Non-pigmented ciliary epithelial cell (primary cell): Measurements from ENCODE around the gene GPN2.
"Not testable (repeated sequence)": the region's sequence is repeated elsewhere in the genome, so short reads cannot be mapped to it uniquely, and the experiment has no call there.

Experiments
- DNase-seq: peaks from one replicate; pipeline ENCODE4 v3.0.0-alpha.2; 2010; ENCODE audit warnings: low read depth

GPN2 gene

DNA sequence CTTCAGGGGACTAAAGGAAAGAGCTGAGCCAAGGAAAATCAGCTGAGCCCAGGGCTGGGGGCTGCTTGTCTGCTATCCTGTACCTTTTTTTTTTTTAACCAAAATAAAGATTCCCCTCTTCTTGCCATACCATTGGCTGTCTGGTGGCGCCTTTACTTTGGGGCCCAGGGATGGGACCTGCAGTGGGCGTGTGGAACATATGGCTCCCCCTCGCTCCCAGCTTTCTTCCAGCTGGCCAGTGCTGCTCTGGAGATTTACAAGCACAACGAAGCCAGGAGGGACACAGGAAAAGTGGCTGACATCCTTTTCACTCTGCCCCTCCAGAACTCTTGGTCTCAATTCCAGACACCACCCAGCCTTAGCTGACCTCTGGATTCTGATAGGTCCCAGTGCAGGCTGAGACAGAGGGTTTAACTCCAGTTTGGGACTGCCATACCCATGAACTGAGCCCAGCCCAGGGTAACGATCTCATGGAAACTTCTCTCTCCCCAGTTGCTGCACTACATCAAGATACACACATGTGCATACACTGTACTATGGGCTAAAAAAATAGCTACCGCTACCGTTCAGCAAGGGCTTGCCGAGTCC lies 32.5 kb downstream of the GPN2 start:
- DNase-seq: no peak

DNA sequence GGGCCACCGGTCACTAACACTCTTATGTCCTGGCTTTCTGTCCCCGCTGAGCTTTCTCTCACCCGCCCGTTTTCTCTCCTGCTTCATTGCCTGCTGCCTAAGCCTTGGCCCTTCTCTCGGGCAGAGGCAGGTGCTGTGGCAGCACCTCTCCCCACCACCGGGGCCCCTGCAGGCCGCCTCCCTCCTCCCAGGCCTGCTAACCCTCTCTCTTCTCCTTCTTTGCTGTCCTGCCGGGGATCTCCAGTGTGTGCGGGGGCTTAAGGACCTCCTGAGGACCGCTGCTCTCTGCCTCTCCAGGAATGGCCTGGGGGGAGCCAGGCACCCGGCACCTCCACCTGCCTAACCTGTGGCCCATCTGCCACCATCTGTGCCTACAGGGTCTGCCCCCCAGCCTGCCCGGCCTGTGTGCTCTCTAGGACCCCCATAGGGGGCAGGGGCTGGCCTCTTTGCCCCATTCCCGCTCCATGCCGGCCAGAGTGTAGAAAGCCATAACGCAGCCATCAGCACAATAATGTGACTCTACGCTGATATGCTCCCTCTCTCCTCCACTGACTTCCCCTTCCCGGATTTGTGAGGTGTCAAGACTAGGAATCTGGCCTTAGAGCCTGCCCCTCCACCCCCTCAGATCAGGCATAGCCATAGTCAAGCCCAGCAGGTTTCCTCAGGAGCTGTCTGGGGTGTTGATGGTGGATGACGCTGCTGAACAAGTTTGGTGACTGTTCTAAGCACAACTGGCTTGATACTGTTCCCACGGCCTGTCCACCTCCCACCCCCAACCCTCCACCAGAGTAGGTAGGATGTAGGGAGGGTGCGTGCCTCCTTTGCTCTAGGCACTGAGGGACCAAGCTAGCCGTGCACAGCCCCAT lies 33.2 kb downstream of the GPN2 start:
- no peak for DNase-seq

DNA sequence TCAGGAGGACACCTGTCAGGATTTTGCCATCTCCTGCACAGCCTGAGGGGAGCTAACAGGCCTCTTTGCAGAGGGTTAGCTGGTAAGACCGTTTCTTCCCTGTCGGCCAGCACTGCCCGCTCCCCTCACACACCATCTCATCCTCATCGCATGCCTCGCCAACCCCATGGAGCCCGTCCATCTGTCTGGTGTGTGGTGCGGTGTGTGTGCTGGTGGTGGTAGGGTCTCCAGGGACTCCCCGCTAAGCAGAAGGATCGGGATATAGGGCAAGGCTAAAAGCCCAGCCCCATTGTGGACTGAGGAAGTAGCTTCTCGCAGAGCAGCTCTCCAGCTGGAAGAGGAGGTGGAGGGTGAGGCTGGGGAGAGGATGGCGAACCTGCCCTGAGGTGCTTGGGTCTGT lies 33.9 kb downstream of the GPN2 start:
- no peak for DNase-seq

DNA sequence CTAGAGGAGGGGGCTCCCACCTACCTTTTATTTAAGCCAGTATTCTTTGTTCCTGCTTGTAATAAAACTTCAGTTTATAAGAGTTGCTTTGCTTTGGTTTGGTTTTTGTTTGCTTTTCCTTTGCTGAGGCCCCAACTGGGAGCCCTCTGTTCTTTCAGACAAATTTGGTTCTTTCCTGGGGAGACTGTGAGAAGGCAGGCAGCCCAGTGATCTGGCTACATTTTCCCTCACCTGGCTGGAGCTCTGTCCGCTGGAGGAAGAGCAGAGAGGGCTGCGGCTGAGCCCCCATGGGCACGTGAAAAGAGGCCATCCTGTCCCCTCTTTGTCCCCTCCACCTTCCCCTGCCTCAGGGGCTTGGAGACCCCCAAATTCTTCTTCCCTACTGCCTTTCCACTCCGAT lies 34.4 kb downstream of the GPN2 start:
- DNase-seq: no peak

DNA sequence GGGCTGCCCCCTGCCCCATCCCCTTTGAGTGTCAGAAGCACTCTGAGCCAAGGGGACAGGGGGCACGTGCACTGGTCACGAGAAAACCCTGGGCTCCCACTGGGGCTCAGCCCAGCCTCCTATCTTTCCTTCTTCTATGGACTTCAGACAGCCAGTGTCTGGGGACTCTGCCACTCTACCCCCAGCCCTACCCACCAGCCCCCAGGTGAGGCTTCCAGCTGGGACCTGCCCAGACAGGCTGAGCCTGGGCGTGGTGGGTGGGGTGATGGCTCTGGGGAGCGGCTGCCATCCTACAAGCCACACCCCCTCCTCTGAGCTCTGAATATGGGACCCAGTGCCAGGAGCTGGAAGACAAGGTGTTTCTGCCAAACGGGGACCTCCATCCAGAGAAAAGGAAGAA lies 35.2 kb downstream of the GPN2 start:
- DNase-seq: no peak

DNA sequence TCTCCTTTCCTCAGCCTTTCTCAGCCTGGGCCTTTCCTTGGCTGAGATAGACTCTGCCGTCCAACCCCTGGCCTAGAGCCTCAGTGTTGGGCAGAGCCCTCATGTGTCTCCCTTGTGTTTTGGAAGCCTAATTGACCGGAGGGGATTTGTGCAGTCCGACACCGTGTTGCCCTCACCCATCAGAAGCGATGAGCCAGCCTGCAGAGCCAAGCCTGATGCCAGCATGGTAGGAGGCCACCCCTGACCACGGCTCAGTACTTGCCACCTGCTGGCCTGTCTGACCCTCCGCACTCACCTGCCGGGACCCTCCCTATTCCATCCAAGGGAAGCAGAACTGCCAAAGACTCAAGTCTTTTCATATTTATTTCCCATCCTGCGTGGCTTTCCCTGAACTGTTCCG lies 36.5 kb downstream of the GPN2 start:
- DNase-seq: no peak

DNA sequence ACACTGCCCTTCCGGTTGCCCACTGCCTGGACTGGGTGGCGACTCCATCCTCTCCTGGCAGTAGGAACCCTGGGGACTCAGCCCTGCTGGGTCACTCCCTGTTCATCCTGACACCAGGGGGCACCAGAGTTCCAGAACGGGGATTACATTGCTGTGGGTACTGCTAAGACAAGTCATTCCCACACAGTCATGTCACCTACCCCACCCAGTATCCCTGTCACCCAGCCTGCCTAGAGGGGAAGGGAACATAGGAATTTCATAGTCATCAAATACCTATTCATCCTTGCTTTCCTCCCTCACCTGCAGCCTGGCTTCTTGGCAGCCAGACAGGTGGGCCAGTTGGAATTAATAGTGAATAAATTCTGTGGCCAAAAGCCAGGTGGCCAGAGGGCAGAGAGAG lies 36.9 kb downstream of the GPN2 start:
- no peak for DNase-seq

DNA sequence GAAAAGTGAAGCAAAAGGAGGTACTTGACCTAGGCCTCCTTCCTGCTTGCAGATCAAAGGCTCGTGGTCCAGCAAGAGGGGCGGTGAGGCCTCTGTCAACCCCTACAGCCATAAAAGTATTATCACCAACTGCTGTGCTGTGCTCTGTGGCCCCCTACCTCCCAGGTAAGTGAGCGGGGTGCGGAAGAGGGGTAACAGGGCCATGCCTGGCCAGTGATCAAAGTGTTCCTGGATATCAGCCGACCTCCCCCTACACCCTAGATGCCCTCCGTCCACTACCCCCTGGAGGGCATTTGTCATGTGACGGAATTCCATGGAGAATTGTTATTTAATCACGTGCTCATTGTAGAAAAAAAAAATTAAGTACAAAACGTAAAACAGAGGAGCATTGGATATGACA lies 37.4 kb downstream of the GPN2 start:
- no peak for DNase-seq

DNA sequence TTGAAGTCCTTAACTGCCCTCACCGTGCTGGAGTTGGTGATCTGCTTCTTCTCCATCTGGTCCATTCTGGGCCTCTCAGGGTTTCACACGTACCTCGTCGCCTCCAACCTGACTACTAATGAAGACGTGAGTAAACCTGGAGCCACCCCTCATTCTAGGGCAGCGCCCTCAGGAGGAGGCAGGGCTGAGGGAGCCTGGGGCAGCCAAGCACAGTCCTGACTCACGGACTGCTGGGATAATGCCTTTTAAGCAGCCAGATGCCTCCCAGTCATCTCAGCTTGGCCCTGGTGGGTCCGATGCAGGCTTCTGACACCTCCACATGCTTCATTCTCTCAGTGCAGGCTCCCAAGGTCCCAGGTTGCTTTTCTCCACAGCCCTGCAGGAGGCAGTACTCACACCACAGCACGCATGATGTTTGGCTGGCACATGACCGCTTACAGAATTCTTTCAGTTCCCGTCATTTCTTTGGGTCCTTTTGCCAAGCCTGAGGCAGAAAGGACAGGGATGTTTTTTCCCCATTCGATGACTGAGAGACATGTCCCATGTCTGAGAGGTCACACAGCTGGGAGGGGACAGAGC lies 38.9 kb downstream of the GPN2 start:
- no peak for DNase-seq

DNA sequence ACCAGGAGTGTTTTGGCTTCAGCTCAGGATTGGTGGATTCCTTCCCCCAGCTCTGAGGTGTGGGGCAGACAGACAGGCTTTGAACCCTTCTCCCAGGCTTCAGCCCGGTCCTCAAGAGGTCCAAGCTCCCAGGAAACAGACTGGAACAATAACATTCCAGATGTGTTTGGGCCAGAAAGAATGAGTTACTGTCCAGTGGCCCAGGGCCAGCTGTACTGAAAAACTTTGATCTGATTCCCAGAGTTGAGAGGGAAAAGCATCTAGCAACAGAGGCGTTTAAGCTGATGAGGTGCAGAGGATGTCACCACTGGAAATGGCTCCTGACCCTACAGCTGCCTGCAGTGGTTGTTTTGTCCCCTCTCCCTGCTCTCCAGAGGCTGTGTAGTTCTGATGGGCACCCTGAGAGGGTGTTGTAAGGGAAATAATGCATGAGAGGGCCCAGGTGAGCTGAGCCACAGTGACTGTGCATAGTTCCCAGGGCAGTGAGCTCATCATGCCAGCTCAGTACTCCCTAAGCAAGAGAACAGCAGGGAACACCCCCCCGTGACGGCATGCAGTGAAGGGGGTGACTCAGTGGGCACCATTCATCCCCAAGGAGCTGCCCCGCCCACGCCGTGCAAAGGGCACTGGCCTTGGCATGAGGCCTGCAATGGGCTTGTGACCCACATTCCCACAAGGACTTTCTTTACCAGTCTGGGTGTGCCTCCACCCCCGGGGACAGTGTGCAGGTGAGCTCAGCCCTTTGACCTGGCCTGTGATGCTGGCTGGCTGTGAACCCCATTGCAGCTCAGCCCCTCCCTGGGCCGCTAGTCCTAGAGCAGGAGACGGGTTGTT lies 40.9 kb downstream of the GPN2 start:
- no peak for DNase-seq

DNA sequence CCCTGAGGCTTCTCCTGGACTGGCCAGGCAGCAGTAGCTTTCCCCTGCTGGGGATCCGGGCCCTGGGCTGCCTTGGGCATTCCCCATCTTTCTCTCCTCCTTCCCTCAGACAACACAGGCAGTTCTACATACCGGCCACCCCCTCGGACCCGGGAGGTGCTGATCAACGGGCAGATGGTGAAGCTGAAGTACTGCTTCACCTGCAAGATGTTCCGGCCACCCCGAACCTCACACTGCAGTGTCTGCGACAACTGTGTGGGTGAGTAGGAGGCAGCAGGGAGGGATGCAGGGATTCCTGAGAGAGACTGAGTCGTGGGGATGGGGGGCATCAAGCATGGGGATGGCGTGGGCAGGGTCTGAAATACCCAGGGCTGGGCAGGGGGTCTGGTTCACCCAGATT lies 41.6 kb downstream of the GPN2 start:
- no peak for DNase-seq

DNA sequence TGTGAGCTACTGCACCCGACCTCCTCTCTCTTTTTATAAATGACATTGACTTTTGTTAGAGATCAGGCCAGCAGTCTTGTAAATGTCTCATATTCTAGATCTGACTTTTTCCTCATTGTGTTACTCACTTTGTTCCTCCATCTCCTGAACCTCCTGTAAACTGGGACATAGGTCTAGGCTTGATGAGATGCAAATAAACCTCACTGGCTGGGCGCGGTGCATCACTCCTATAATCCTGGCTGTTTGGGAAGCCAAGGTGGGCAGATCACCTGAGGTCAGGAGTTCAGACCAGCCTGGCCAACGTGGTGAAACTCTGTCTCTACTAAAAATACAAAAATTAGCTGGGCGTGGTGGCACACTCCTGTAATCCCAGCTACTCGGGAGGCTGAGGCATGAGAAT lies 42.3 kb downstream of the GPN2 start:
- DNase-seq: not testable (repeated sequence)

DNA sequence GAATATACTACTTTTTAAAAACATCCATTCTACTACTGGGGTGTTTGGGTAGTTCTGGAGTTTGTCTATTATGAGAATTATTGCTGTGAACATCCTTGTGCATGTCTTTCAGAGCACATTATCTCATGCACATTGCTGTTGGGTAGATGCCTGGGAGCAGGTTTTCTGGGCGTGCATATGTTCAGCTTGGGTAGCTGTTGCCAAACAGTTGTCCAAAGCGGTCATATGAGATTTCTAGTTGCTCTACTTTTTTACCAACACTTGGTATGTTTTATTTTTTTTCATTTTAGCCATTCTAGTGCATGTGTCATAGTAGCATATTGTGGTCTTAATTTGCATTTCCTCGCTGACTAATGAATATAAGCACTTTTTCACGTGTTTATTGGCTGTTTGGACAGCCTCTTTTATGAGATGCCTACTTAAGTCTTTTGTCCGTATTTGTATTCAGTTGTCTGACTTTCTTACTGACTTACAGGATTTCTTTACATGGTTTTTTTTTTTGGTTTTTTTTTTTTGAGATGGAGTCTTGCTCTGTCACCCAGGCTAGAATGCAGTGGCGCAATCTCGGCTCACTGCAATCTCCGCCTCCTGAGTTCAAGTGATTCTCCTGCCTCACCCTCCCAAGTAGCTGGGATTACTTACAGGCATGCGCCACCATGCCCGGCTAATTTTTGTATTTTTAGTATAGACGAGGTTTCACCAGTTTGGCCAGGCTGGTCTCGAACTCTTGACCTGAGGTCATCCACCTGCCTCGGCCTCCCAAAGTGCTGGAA lies 45.5 kb downstream of the GPN2 start:
- DNase-seq: no peak

DNA sequence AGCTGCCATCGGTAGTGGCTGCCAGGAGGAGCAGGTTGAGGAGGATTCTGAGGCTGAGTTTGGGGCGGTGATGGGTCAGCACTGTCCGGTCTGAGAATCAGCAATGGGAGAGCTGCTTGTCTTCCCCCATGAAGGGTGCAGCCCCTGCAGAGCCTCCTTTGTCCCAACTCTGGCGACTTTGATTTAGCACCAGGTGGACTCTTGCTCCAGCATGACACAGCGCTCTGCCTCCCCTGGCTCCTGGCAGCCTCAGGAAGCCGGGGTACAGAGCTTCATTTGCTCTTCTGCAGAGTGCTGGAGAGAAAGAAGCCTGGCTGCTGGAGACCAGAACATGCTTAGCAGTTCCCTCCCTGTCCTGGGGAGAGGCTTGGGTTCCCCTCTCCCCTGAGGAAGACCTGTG lies 50.3 kb downstream of the GPN2 start:
- no peak for DNase-seq

DNA sequence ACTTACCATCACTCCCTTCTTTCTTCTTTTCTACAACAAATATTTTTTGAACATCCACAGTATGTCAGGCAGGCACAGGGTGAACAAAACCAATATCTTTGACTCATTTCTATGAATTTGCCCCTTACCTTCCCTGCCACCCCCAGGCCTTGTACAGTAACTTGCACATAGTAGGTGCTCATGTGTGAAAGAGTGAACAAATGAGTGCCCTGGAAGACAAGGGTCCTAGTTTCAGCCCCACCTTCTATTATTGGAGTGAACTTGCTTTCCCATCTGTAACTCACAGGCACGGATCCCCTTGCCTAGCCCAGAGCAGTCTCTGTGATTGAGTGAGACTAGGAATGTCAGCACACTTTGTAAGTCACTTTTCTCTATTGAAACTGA lies 50.8 kb downstream of the GPN2 start:
- no peak for DNase-seq

DNA sequence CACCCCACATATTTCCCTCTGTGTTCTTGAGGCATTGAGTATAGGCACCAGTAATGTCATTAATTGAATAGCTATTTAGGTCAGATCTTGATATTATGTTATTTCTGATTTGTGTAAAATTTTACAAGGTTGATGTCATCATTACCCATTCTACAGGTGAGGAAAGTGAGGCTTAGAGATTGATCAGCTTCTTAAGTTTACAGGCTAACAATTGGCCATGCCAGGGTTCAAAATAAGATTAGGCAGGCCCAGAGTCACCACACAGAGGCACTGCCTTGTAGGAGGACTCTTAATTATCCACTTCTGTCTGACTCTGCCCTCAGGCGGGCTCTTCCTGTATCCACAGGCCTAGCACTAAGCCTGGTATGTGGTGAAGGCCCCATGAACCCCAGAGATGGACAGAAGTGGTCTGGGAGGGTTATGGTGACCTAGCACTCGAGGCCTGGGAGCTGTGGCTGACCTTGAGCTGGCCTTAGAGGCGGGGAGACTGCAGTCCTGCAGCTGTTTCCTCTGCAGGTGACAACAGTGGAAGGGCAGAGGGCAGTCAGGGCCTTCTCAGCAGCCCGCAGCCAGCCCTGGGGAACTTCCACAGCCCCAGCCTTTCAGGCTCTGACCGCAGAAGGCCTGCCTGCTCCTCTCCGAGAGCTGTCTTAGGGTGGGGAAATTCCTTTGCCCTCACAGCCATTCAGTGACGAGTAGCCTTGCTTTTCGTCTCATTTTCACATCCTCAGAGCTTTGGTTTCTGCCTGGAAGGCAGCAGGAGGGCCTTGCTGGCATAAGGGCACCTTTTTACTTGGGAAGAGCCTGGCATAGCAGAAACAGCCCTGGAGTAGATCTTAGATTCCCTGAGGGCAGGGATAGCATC lies 51.4 kb downstream of the GPN2 start:
- DNase-seq: no peak

DNA sequence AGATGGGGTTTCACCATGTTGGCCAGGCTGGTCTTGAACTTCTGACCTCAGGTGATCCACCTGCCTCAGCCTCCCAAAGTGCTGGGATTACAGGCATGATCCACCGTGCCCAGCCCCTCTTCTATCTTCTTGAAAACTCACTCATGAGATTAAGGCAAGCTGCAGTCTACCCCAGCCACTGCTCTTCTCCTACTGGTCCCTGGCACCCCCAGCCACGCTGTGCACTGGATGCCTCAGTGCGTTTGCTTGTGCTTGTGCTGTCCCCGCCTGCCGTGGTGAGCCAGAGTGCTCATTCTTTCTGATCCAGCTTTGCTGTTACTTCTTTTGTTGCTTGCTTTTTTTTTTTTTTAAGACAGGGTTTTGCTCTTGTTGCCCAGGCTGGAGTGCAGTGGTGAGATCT lies 52.4 kb downstream of the GPN2 start:
- not testable (repeated sequence) for DNase-seq

DNA sequence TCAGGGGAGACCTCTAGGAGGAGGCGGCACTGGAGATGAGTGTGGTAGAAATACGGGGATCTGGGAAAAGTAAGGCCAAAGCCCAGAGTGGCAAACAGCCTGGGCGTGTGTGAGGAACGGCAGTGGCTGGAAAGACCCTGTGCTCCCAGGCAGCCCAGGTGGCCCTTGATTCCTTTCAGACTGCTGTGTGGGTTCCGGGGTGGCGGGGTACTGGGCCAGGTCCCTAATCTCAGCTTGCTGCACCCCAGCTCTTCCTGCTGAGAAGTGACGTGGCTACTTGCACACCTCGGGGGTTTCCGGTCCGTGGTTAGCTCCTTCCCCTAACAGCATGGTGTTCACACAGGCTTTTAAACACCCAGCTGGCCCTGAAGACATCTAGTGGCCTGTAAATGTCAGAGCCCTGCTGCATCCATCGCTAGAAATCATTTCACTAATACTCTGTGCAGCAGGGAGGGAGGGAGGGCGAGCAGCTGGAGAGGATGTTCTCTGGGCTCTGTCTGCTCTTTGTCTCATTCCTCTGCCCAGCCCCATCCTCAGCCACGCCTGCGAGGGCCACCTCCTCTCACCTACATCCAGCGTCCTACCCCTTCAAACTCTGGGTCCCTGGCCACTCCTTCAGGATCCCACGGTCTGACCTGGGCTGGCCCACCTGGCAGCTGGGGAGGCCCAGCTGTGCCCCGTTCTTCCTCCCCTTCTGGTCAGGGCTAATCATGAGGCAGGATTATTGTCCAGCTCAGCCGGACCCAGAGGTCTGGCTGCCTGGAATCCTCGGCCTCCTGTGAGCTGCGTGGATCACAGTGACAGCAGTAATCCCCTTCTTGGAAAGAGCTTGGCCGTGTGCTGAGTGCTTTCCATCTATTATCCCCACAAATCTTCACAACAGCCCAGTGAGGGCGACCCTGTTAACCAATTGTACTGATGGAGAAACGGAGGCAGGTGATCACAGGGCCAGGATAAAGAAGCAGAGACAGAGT lies 56.4 kb downstream of the GPN2 start:
- no peak for DNase-seq

DNA sequence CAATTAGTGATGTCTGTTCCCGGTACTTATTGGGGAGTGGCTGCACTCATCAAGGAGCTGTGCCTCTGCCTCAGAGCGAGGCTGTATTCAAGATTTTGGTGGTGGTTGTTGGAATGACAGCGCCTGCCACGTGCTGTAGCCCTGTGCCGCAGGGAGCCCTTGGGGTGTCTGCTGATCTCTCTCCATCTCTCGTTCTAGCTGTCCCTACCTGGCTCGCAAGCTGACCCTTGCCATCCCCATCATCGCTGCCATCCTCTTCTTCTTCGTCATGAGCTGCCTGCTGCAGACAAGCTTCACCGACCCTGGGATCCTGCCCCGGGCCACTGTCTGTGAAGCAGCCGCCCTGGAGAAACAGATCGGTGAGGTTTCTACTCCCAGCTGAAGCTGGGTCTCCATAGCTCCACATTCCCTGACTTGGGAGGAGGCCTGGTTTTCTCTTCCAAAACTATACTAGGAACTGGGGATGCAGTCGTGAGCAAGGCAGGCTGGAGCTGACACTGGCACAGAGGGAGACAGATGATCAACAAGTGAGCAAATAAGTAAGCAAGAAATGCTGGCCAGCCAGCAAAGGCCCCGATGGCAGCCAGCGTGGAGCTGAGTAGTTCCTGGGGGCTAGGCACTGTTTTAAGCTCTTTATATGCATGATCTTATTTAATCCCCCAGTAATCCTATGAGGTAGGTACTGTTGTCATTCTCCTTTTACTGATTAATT lies 57.7 kb downstream of the GPN2 start:
- DNase-seq: no peak
